Adipose tissue (tissue), 3 donors: ENCODE data around the gene UBXN6. TPM values are rescaled to one million over a fixed set of nuclear protein-coding genes. Genes with fewer than 3 reads are reported as not detected.

Experiments used
- H3K27ac ChIP-seq: one replicate; pipeline ENCODE4 v1.5.1; 2013; ENCODE audit warnings: low read depth, low read length
- WGBS, 3 donors: extraction: QIAGEN DNeasy Blood & Tissue Kit; methylation state at CpG; one replicate each; pipeline ENCODE4 v1.1.7; 2013; 5-methylcytosine and 5-hydroxymethylcytosine counted together
- polyA plus RNA-seq, 3 donors: library from polyadenylated mRNA; stranded (reverse); fragments of 200-250 nt; gene quantifications; one replicate each; pipeline ENCODE4 v1.2.3, GENCODE V29; 2013
- donor health status: healthy with polysubstance abuse.
- donor health status: Bipolar disorder and iron deficiency.
- donor health status: healthy.

UBXN6 gene
- polyA plus RNA-seq, 3 donors = 81.6 to 161 (median 146) TPM

- WGBS, 3 donors = 94 to 95% (median 94%) methylated on average over 20 of the region's 20 CpGs
- no peak overlapping the region for H3K27ac ChIP-seq
These were observed 29.1 kb downstream of the UBXN6 start for GRCh38 chr19:4428326-4428975.

DNA sequence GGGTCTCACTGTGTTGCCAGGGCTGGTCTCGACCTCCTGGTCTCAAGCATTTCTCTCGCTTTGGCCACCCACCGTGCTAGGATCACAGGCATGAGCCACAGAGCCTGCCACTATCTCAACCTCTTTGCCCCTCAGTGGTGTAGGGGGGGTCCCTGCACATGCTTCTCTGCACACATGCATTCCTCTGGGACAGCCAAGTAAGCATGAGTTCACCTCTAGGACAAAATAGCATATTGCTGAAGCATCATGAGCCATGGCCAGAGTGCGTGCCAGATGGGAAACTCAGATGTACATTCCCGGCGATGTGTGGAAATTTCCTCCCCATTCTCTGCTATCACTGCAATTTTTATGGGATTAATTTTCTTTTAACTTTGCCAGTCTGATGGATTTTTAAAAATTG lies 32.1 kb downstream of the UBXN6 start:
- no peak overlapping the region for H3K27ac ChIP-seq
- 92 to 98% (median 94%) methylated on average over 6 of the region's 6 CpGs for WGBS, 3 donors

GRCh38 chr19:4423416-4424126 lies 34.0 kb downstream of the UBXN6 start:
- 89 to 92% (median 92%) methylated on average over 16 of the region's 16 CpGs for WGBS, 3 donors
- no peak overlapping the region for H3K27ac ChIP-seq

DNA sequence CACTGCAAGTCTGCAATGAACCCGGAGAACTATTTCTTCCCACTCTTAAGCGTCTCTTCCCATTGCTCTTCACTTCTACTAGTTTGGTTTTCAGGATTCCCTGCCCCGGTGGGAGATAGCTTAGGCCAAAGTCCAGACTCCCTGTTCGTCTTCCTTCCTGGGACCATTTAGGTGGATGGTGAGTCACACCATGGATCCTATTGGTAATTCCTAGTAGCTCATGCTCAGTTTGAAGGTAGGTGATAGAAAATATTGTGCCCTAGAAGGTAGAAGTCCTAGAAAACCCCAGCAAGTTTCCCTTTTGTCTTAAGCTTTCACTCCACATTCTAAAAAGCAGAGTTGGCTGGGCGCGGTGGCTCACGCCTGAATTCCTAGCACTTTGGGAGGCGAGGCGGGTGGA lies 41.3 kb downstream of the UBXN6 start:
- 93 to 94% (median 93%) methylated on average over 9 of the region's 9 CpGs for WGBS, 3 donors
- no peak overlapping the region for H3K27ac ChIP-seq

DNA sequence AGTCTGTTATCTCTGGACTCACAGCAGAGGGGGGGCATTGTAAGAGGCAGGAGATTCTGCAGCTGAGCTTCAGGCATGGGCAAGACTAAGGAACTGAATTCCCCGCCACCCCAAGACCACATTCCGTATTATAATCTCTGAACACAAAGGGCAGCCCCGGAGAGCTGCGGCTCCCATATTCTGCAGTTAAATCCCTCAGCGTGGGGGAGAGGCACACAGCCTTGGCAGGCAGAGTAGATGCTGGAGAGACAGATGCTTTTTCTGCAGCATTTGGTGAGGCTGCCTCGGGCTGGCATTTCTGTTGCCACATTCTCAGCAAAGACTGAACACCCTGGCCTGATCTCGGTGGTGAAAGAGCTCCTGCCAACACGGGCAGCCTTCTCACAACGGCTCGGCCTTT lies 42.2 kb downstream of the UBXN6 start:
- 65 to 71% (median 66%) methylated on average over 10 of the region's 10 CpGs for WGBS, 3 donors
- H3K27ac ChIP-seq = no peak overlapping the region

DNA sequence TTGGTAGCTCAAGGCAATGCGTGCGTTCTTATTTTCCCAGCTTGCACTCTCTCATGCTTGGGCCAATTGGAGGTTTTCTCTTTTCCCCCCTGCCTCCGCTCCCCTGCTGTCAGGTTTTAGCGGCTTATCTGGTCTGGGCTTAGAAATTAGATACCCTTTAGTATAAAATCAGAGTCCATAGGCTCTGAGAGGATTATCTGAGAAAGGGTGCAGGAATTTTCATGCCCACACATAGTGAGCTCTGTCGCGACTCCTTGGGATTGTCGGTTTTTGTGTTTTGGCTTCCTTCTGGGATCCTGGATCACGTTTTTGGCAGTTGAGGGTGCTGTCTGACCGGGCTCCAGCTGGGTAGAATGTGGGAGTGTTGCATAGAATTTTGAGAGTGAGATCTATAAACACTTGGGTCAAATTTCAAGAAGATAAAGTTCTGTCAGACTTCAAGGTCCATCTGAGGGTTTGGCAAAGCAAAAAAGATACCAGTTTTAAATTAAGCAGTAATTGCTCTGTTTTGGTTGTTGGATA lies 42.7 kb downstream of the UBXN6 start:
- 32 to 64% (median 59%) methylated on average over 9 of the region's 9 CpGs for WGBS, 3 donors
- H3K27ac ChIP-seq = no peak overlapping the region

- 83 to 86% (median 84%) methylated on average over 7 of the region's 7 CpGs for WGBS, 3 donors
- H3K27ac ChIP-seq = no peak overlapping the region
These were observed 43.3 kb downstream of the UBXN6 start for GRCh38 chr19:4414144-4414799.

DNA sequence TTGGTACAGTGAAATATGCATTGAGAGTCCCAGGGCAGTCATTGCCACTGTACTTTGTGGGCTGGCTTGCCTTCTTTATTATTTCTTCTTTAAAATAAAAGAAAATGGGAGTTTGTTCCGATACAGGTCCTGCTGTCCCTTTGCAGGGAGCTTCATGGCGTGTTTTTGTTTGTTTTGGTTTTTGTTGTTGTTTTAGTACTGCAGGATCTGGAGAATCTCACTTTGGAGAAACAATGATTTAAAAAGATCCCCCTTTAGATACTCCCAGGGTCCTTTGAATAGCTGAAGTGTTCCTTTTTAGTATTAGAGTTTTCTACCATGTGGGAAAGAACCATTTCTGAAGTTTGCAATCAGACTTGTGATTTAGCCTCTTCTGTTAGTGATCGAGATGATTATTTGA lies 44.0 kb downstream of the UBXN6 start:
- no peak overlapping the region for H3K27ac ChIP-seq
- 93 to 97% (median 95%) methylated on average over 3 of the region's 3 CpGs for WGBS, 3 donors

DNA sequence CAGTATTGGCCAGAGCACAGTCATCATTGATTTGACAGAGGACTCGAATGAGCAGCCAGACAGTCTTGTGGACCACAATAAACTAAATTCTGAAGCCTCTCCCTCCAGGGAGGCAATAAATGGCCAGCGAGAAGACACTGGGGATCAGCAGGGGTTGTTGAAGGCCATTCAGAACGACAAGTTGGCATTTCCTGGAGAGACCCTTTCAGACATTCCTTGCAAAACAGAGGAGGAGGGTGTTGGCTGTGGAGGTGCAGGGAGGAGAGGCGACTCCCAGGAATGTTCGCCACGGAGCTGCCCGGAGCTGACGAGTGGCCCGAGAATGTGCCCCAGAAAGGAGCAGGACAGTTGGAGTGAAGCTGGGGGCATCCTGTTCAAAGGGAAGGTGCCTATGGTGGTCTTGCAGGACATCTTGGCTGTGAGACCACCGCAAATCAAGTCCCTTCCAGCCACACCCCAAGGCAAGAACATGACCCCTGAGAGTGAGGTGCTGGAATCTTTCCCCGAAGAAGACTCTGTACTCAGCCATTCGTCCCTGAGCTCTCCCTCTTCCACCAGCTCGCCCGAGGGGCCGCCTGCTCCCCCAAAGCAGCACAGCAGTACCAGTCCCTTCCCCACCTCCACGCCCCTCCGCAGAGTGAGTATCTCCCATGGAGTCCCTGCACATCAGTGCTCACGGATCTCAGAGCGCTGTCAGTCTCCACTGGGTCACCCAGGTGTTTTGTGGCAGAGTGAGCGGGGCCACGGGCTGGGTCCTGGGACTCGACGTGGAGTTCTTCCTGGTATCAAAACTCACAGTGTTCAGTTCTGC lies 48.3 kb downstream of the UBXN6 start:
- H3K27ac ChIP-seq = no peak overlapping the region
- WGBS, 3 donors = 91 to 92% (median 92%) methylated on average over 23 of the region's 23 CpGs

GRCh38 chr19:4406626-4407025 lies 51.0 kb downstream of the UBXN6 start:
- H3K27ac ChIP-seq = no peak overlapping the region
- WGBS, 3 donors = 92 to 97% (median 96%) methylated on average over 7 of the region's 7 CpGs

GRCh38 chr19:4405977-4406376 lies 51.6 kb downstream of the UBXN6 start:
- WGBS, 3 donors = 75 to 85% (median 79%) methylated on average over 8 of the region's 8 CpGs
- H3K27ac ChIP-seq = no peak overlapping the region

- WGBS, 3 donors = 11 to 13% (median 12%) methylated on average over 32 of the region's 32 CpGs
- H3K27ac ChIP-seq = no peak overlapping the region
These were observed 54.4 kb downstream of the UBXN6 start for GRCh38 chr19:4403005-4403761.

DNA sequence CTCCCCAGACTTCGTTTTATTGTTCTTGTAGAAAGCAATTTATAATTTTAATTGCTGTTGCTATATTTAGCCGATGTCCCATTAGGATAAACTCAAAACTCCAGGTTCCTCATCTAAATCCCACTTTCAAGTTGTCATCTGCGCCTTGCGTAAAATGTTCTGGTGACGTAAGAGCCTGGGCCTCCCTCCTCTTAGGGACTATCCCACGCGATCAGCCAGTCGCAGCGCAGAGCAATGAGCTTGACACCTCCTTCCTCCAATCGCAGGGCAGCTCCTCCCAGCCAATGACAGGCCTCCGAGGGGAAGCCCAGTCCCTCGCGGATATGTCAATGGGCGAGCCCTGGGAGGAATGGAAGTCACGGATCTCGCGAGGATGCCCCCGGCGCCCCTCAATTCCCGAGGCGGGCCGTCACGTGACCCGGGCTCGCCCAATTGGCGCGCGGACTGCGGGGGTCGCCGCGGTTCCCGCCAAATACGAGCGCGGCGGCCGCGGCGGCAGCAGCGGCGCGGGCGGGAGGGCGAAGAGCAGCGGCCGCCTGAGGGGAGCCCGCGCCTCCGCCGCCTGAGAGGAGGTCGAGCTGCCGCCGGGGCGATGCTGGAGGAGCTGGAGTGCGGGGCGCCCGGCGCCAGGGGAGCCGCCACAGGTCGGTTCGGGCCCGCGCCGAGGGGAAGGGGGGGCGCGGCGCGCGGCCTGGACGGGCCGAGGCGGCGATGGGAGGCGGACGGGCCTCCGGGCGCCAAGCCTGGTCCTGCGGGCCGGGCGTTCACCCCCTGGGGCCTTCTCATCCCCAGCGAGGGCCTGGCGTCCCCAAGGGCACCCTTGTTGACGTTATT lies 55.2 kb downstream of the UBXN6 start, which contains the start of gene CHAF1A:
Gene CHAF1A (plus strand): TSS at position 470 of the 834 bp plus-strand sequence. CDS start 123 bp downstream, at position 593.
- WGBS, 3 donors = 0 to 1% (median 1%) methylated on average over 55 to 84 of the region's 84 CpGs
- no peak within 1 kb of the TSS for H3K27ac ChIP-seq

GRCh38 chr19:4401769-4402170 lies 55.8 kb downstream of the UBXN6 start:
- 0 to 1% (median 0%) methylated on average over 8 of the region's 8 CpGs for WGBS, 3 donors
- no peak overlapping the region for H3K27ac ChIP-seq

GRCh38 chr19:4400135-4400936 lies 57.3 kb downstream of the UBXN6 start, which contains the start of gene SH3GL1:
TSS of gene SH3GL1 (minus strand) at chr19:4400547. CDS start at chr19:4400368, 179 bp downstream.
- WGBS, 3 donors = 1% methylated on average over 72 to 90 of the region's 90 CpGs
- peak within 1 kb of the TSS; percentile 89 for H3K27ac ChIP-seq

DNA sequence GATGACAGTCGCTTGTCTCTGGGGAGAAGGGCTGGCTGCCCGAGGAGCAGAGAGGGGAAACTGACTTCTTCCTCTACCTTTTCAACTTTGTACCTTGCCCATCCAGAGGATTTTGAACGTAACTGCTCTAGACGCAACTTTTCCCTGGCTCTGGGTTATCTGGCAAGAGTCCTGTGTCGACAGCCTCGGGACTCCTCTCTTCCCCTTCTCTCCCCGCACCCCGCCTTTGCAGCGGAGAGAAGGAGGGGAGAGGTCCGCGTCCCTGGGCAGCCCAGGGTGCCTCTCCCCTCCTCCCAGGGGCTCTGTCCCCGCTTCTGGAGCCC lies 57.8 kb downstream of the UBXN6 start:
- 0% methylated on average over 6 to 12 of the region's 12 CpGs for WGBS, 3 donors
- H3K27ac ChIP-seq = peak overlapping the region; percentile 89
